ENCODE results near the gene PCDHB14. TPM values are rescaled to one million over a fixed set of nuclear protein-coding genes. Genes with fewer than 3 reads are reported as not detected.
A peak's percentile ranks its signal among the peaks of the same experiment; 100 is the strongest.
"Not testable (repeated sequence)": the region's sequence is repeated elsewhere in the genome, so short reads cannot be mapped to it uniquely, and the experiment has no call there.

PCDHB14 gene
- total and polyA plus RNA-seq, 12 donors: 1.7 to 7.7 (median 3.6) TPM

DNA sequence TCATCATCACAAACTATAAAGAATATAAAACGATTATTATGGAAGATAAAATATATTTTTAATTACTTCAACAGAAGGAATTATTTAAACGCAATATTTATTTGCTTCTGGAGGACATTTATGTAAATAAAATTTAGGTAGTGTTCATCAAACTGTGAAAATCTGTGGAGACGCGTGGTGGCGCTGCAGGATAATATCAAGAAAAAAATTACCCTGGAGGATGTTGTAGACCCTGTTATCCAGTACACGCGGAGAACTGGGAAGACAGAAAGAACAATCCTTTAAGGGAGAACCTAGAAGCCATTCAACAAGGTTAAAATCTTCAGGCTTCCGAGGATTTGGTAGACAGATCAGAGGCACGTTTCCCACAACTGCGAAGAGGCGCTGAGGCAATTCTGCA, 14.7 kb upstream of the PCDHB14 start, which contains the start of gene PCDHB12:
Gene PCDHB12, plus strand, starts transcription at position 242 of the 400 bp plus-strand sequence. CDS start 189 bp downstream, outside the sequence.
- H3K4me1 ChIP-seq (replicated peaks in 1 of 2): no peaks in the 10 kb centered on the region
- H3K27ac ChIP-seq: no peak within 1 kb of the TSS
- H3K4me3 ChIP-seq: no peak within 1 kb of the TSS
- TF ChIP-seq POLR2A (IDR thresholded peaks at IDR 0.05): no peak
- TF ChIP-seq, protein P1, sequence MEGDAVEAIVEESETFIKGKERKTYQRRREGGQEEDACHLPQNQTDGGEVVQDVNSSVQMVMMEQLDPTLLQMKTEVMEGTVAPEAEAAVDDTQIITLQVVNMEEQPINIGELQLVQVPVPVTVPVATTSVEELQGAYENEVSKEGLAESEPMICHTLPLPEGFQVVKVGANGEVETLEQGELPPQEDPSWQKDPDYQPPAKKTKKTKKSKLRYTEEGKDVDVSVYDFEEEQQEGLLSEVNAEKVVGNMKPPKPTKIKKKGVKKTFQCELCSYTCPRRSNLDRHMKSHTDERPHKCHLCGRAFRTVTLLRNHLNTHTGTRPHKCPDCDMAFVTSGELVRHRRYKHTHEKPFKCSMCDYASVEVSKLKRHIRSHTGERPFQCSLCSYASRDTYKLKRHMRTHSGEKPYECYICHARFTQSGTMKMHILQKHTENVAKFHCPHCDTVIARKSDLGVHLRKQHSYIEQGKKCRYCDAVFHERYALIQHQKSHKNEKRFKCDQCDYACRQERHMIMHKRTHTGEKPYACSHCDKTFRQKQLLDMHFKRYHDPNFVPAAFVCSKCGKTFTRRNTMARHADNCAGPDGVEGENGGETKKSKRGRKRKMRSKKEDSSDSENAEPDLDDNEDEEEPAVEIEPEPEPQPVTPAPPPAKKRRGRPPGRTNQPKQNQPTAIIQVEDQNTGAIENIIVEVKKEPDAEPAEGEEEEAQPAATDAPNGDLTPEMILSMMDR (IDR thresholded peaks at IDR 0.05): peak in 4 of 6 experiments; percentile 10 to 29 (median 17)
- WGBS, 4 donors: 15 to 27% (median 19%) methylated on average over 11 of the region's 11 CpGs
- H3K27me3 ChIP-seq: peaks cover 9% of the 10 kb centered on the region
- no peaks in the 10 kb centered on the region for H3K9me3 ChIP-seq (replicated peaks in 1 of 3)
- intact Hi-C loops (cut with DNase I): no loop called here
- H3K36me3 ChIP-seq (replicated peaks in 1 of 2): no peaks in the 10 kb centered on the region
- peak in 1 of 7 donors; percentile 7 for DNase-seq

- H3K36me3 ChIP-seq (replicated peaks in 1 of 2); H3K27ac ChIP-seq; H3K4me3 ChIP-seq; DNase-seq; intact Hi-C loops (cut with DNase I); H3K27me3 ChIP-seq; H3K9me3 ChIP-seq (replicated peaks in 1 of 3); H3K4me1 ChIP-seq (replicated peaks in 1 of 2): not testable (repeated sequence)
- WGBS, 4 donors: 26 to 51% (median 38%) methylated on average over 6 to 39 of the region's 39 CpGs
Measured at GRCh38 chr5:141210281-141210680, 12.9 kb upstream of the PCDHB14 start.

GRCh38 chr5:141210849-141211248, 12.3 kb upstream of the PCDHB14 start:
- intact Hi-C loops (cut with DNase I); H3K27ac ChIP-seq; H3K4me3 ChIP-seq; H3K27me3 ChIP-seq; H3K36me3 ChIP-seq (replicated peaks in 1 of 2); H3K4me1 ChIP-seq (replicated peaks in 1 of 2); H3K9me3 ChIP-seq (replicated peaks in 1 of 3); DNase-seq: not testable (repeated sequence)
- WGBS, 4 donors: 19 to 40% (median 30%) methylated on average over 1 to 21 of the region's 27 CpGs

- TF ChIP-seq, protein P1 (IDR thresholded peaks at IDR 0.05): peak; percentile 15 to 64 (median 57)
- H3K27me3 ChIP-seq; H3K4me1 ChIP-seq (replicated peaks in 1 of 2); H3K27ac ChIP-seq; intact Hi-C loops (cut with DNase I); H3K36me3 ChIP-seq (replicated peaks in 1 of 2): not testable (repeated sequence)
- peaks cover 0 to 19% (median 0%) of the 10 kb centered on the region in 3 donors for H3K9me3 ChIP-seq (replicated peaks in 1 of 3)
- DNase-seq: peak; percentile 47 to 80 (median 65)
- WGBS, 4 donors: 7 to 16% (median 8%) methylated on average over 7 to 13 of the region's 18 CpGs
- peak within 1 kb of the TSS in 1 of 4 donors; percentile 12 for H3K4me3 ChIP-seq
Measured at GRCh38 chr5:141213656-141214339, 9.3 kb upstream of the PCDHB14 start, which contains the start of gene PCDHB13. TSS of gene PCDHB13 (plus strand) at chr5:141213919. CDS start at chr5:141214124, 205 bp downstream.

DNA sequence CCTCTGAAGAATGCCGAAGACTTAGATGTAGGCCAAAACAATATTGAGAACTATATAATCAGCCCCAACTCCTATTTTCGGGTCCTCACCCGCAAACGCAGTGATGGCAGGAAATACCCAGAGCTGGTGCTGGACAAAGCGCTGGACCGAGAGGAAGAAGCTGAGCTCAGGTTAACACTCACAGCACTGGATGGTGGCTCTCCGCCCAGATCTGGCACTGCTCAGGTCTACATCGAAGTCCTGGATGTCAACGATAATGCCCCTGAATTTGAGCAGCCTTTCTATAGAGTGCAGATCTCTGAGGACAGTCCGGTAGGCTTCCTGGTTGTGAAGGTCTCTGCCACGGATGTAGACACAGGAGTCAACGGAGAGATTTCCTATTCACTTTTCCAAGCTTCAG, 8.6 kb upstream of the PCDHB14 start:
- intact Hi-C loops (cut with DNase I); H3K36me3 ChIP-seq (replicated peaks in 1 of 2); H3K4me3 ChIP-seq; H3K4me1 ChIP-seq (replicated peaks in 1 of 2); H3K27me3 ChIP-seq; DNase-seq; H3K27ac ChIP-seq: not testable (repeated sequence)
- peaks cover 0 to 19% (median 0%) of the 10 kb centered on the region in 3 donors for H3K9me3 ChIP-seq (replicated peaks in 1 of 3)
- 48 to 78% (median 57%) methylated on average over 8 to 11 of the region's 12 CpGs for WGBS, 4 donors

- peaks cover 0 to 19% (median 0%) of the 10 kb centered on the region in 3 donors for H3K9me3 ChIP-seq (replicated peaks in 1 of 3)
- 20 to 41% (median 29%) methylated on average over 8 to 34 of the region's 40 CpGs for WGBS, 4 donors
- intact Hi-C loops (cut with DNase I); H3K4me1 ChIP-seq (replicated peaks in 1 of 2); H3K36me3 ChIP-seq (replicated peaks in 1 of 2); DNase-seq; H3K27ac ChIP-seq; H3K4me3 ChIP-seq; H3K27me3 ChIP-seq: not testable (repeated sequence)
Measured at GRCh38 chr5:141215504-141215903, 7.6 kb upstream of the PCDHB14 start.

DNA sequence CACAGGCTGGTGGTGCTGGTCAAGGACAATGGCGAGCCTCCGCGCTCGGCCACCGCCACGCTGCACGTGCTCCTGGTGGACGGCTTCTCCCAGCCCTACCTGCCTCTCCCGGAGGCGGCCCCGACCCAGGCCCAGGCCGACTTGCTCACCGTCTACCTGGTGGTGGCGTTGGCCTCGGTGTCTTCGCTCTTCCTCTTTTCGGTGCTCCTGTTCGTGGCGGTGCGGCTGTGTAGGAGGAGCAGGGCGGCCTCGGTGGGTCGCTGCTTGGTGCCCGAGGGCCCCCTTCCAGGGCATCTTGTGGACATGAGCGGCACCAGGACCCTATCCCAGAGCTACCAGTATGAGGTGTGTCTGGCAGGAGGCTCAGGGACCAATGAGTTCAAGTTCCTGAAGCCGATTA, 7.1 kb upstream of the PCDHB14 start:
- H3K9me3 ChIP-seq (replicated peaks in 1 of 3): peaks cover 0 to 19% (median 0%) of the 10 kb centered on the region in 3 donors
- H3K36me3 ChIP-seq (replicated peaks in 1 of 2); H3K4me3 ChIP-seq; H3K4me1 ChIP-seq (replicated peaks in 1 of 2); H3K27ac ChIP-seq; intact Hi-C loops (cut with DNase I); H3K27me3 ChIP-seq; DNase-seq: not testable (repeated sequence)
- 24 to 40% (median 28%) methylated on average over 8 to 19 of the region's 26 CpGs for WGBS, 4 donors

DNA sequence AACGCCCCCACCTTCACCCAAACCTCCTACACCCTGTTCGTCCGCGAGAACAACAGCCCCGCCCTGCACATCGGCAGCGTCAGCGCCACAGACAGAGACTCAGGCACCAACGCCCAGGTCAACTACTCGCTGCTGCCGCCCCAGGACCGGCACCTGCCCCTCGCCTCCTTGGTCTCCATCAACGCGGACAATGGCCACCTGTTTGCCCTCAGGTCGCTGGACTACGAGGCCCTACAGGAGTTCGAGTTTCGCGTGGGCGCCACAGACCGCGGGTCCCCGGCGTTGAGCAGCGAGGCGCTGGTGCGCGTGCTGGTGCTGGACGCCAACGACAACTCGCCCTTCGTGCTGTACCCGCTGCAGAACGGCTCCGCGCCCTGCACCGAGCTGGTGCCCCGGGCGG, 1.7 kb downstream of the PCDHB14 start:
- peaks cover 0 to 35% (median 26%) of the 10 kb centered on the region in 3 donors for H3K9me3 ChIP-seq (replicated peaks in 1 of 3)
- intact Hi-C loops (cut with DNase I): loop anchor here in 1 of 2 donors (10.0 kb wide), 1 partner anchor 190 kb away; the partner anchor contains the start of genes PCDHGA10 and PCDHGB7
- not testable (repeated sequence) for H3K36me3 ChIP-seq (replicated peaks in 1 of 2); H3K4me3 ChIP-seq; H3K4me1 ChIP-seq (replicated peaks in 1 of 2); H3K27ac ChIP-seq; DNase-seq; H3K27me3 ChIP-seq
- 11 to 28% (median 16%) methylated on average over 11 to 34 of the region's 40 CpGs for WGBS, 4 donors

DNA sequence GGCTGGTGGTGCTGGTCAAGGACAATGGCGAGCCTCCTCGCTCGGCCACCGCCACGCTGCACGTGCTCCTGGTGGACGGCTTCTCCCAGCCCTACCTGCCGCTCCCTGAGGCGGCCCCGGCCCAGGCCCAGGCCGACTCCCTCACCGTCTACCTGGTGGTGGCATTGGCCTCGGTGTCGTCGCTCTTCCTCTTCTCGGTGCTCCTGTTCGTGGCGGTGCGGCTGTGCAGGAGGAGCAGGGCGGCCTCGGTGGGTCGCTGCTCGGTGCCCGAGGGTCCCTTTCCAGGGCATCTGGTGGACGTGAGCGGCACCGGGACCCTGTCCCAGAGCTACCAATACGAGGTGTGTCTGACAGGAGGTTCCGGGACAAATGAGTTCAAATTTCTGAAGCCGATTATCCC, 2.3 kb downstream of the PCDHB14 start:
- not testable (repeated sequence) for H3K27me3 ChIP-seq; H3K36me3 ChIP-seq (replicated peaks in 1 of 2); H3K27ac ChIP-seq; DNase-seq; H3K4me3 ChIP-seq; H3K4me1 ChIP-seq (replicated peaks in 1 of 2)
- 22 to 76% (median 42%) methylated on average over 3 to 30 of the region's 30 CpGs for WGBS, 4 donors
- intact Hi-C loops (cut with DNase I): loop anchor here in 1 of 2 donors (10.0 kb wide), 1 partner anchor 189 kb away; the partner anchor contains the start of genes PCDHGA10 and PCDHGB7
- H3K9me3 ChIP-seq (replicated peaks in 1 of 3): peaks cover 0 to 37% (median 26%) of the 10 kb centered on the region in 3 donors

Measured in adrenal gland (tissue), 12 donors.